ENCODE data around the gene CHAD.

CHAD gene

GRCh38 chr17:50493744-50494143, 25.1 kb upstream of the CHAD start:
- TF ChIP-seq TCF4 (CRISPR knock-in tag; IDR thresholded peaks at IDR 0.05; ENCODE audit: borderline replicate concordance), result no peak
- TF ChIP-seq CREB5 (CRISPR knock-in tag; IDR thresholded peaks at IDR 0.05; ENCODE audit: low read depth), result no peak
- TF ChIP-seq PPARA (CRISPR knock-in tag; IDR thresholded peaks at IDR 0.05; ENCODE audit: borderline replicate concordance), result no peak
- no peak for TF ChIP-seq ZNF565 (CRISPR knock-in tag; conservative IDR thresholded peaks at IDR 0.05; ENCODE audit: low read depth)
- no peak for TF ChIP-seq ZNF8 (CRISPR knock-in tag; IDR thresholded peaks at IDR 0.05)
- no peak for TF ChIP-seq ESRRG (CRISPR knock-in tag; IDR thresholded peaks at IDR 0.05)
- no peak for TF ChIP-seq ZNF70 (CRISPR knock-in tag; IDR thresholded peaks at IDR 0.05)
- no peak for TF ChIP-seq OSR1 (CRISPR knock-in tag; IDR thresholded peaks at IDR 0.05)
- no peak for TF ChIP-seq SNAI2 (CRISPR knock-in tag; IDR thresholded peaks at IDR 0.05)
- no peak for TF ChIP-seq ARNTL (CRISPR knock-in tag; IDR thresholded peaks at IDR 0.05; ENCODE audit: borderline replicate concordance, low read depth)
- TF ChIP-seq BACH2 (CRISPR knock-in tag; IDR thresholded peaks at IDR 0.05; ENCODE audit: borderline replicate concordance), result no peak
- no peak for TF ChIP-seq POU6F1 (CRISPR knock-in tag; IDR thresholded peaks at IDR 0.05; ENCODE audit: borderline replicate concordance, low read depth)
- TF ChIP-seq GLIS3 (CRISPR knock-in tag; IDR thresholded peaks at IDR 0.05), result no peak
- no peak for TF ChIP-seq TOX (CRISPR knock-in tag; IDR thresholded peaks at IDR 0.05; ENCODE audit: borderline replicate concordance)
- TF ChIP-seq ZC3H10 (CRISPR knock-in tag; IDR thresholded peaks at IDR 0.05), result no peak
- peak; percentile 48; the same call in 2 of the 3 replicates for ATAC-seq

GRCh38 chr17:50492214-50492613, 23.5 kb upstream of the CHAD start:
- no peak for ATAC-seq
- no peak for TF ChIP-seq GLIS3 (CRISPR knock-in tag; IDR thresholded peaks at IDR 0.05)
- no peak for TF ChIP-seq TCF4 (CRISPR knock-in tag; IDR thresholded peaks at IDR 0.05; ENCODE audit: borderline replicate concordance)
- no peak for TF ChIP-seq ZNF8 (CRISPR knock-in tag; IDR thresholded peaks at IDR 0.05)
- TF ChIP-seq ZFP3 (CRISPR knock-in tag; IDR thresholded peaks at IDR 0.05), result no peak
- no peak for TF ChIP-seq OSR1 (CRISPR knock-in tag; IDR thresholded peaks at IDR 0.05)
- no peak for TF ChIP-seq ZNF565 (CRISPR knock-in tag; conservative IDR thresholded peaks at IDR 0.05; ENCODE audit: low read depth)
- TF ChIP-seq CSDC2 (CRISPR knock-in tag; IDR thresholded peaks at IDR 0.05), result no peak
- no peak for TF ChIP-seq BACH2 (CRISPR knock-in tag; IDR thresholded peaks at IDR 0.05; ENCODE audit: borderline replicate concordance)
- no peak for TF ChIP-seq ARNTL (CRISPR knock-in tag; IDR thresholded peaks at IDR 0.05; ENCODE audit: borderline replicate concordance, low read depth)
- no peak for TF ChIP-seq PPARA (CRISPR knock-in tag; IDR thresholded peaks at IDR 0.05; ENCODE audit: borderline replicate concordance)
- TF ChIP-seq ZNF70 (CRISPR knock-in tag; IDR thresholded peaks at IDR 0.05), result no peak
- no peak for TF ChIP-seq POU6F1 (CRISPR knock-in tag; IDR thresholded peaks at IDR 0.05; ENCODE audit: borderline replicate concordance, low read depth)
- TF ChIP-seq TSHZ2 (CRISPR knock-in tag; IDR thresholded peaks at IDR 0.05), result no peak
- no peak for TF ChIP-seq ZFP30 (CRISPR knock-in tag; IDR thresholded peaks at IDR 0.05)
- TF ChIP-seq RARB (CRISPR knock-in tag; IDR thresholded peaks at IDR 0.05), result no peak
- TF ChIP-seq CSRNP3 (CRISPR knock-in tag; IDR thresholded peaks at IDR 0.05), result no peak
- TF ChIP-seq PATZ1 (CRISPR knock-in tag; IDR thresholded peaks at IDR 0.05; ENCODE audit: borderline replicate concordance), result no peak
- no peak for TF ChIP-seq ESRRG (CRISPR knock-in tag; IDR thresholded peaks at IDR 0.05)
- TF ChIP-seq SNAI2 (CRISPR knock-in tag; IDR thresholded peaks at IDR 0.05), result no peak

Measured in SK-N-SH treated with all-trans-retinoic acid at 6 μM for 48 hours (cell line).